SJCRH30 (cell line): Measurements from ENCODE around the gene TAS2R40. TPM values are rescaled to one million over a fixed set of nuclear protein-coding genes. Genes with fewer than 3 reads are reported as not detected.

ENCODE experiments used
- total RNA-seq: library from RNA; depleted of rRNA; stranded (reverse); fragments of >200 nt; shearing (Covaris generic); gene quantifications from 2 replicates; pipeline ENCODE4 v1.2.3, GENCODE V29; 2014; rRNA removed

Gene TAS2R40
- total RNA-seq, 1 experiment from 2014 or later, result not detected

Other genes with a start within 250 kb of the TAS2R40 start
- gene OR9A2, start 194.9 kb upstream of the TAS2R40 start, total RNA-seq, result not detected in 2 replicates
- gene OR6V1, start 169.7 kb upstream of the TAS2R40 start, total RNA-seq, result not detected in 2 replicates
- gene PIP, start 90.0 kb upstream of the TAS2R40 start, total RNA-seq, result not detected in 2 replicates
- gene TAS2R39, start 38.6 kb upstream of the TAS2R40 start, total RNA-seq, result not detected in 2 replicates
- 35.2 and 35.6 TPM in 2 replicates for gene GSTK1, start 41.4 kb downstream of the TAS2R40 start, total RNA-seq
- 0.97 and 2.5 TPM in 2 replicates for gene TMEM139, start 62.9 kb downstream of the TAS2R40 start, total RNA-seq
- gene CASP2, start 66.3 kb downstream of the TAS2R40 start, total RNA-seq, result 36.6 and 39.1 TPM in 2 replicates
- gene CLCN1, start 94.1 kb downstream of the TAS2R40 start, total RNA-seq, result not detected in 2 replicates
- 0.15 and 0.22 TPM in 2 replicates for gene FAM131B, start 140.7 kb downstream of the TAS2R40 start, total RNA-seq
- 34.6 and 35.9 TPM in 2 replicates for gene ZYX, start 159.3 kb downstream of the TAS2R40 start, total RNA-seq
- gene EPHA1, start 186.8 kb downstream of the TAS2R40 start, total RNA-seq, result 0.32 and 1.0 TPM in 2 replicates
- not detected in 2 replicates for gene TAS2R60, start 221.4 kb downstream of the TAS2R40 start, total RNA-seq